ENCODE measurements around the gene FLNC. TPM values are rescaled to one million over a fixed set of nuclear protein-coding genes. Genes with fewer than 3 reads are reported as not detected.

Gene FLNC
- polyA plus RNA-seq, 1 donor from 2014 or later, result 0.36 TPM

DNA sequence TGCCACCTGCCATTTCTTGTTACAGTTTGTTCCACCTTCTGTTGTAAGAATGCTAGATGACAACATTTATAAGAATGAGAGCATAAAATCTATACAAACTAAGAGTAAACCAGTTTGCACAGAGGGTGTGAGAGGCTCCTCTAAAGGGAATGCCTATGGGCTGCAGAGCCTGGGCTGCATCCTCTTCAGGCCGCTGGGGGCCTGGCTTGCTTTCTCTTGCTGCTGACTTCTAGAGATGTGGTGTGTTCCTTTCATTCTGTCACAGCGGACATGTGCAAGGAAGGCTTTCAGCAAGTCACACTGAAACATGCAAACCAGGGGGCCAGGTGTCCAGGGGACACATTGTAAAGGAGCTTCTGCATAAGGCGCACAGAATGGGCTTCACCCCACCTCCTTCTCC lies 25.4 kb downstream of the FLNC start:
- no peaks in the 10 kb centered on the region for H3F3A ChIP-seq (ENCODE audit: insufficient read depth, low read length, poor library complexity, severe bottlenecking)
- TF ChIP-seq MXI1 (conservative IDR thresholded peaks at IDR 0.05; ENCODE audit: poor library complexity, severe bottlenecking), result no peak
- no peak for TF ChIP-seq RAD21 (conservative IDR thresholded peaks at IDR 0.05)
- no peak for TF ChIP-seq EP300 (conservative IDR thresholded peaks at IDR 0.05; ENCODE audit: poor library complexity, severe bottlenecking)
- no peak for TF ChIP-seq TAF1 (IDR thresholded peaks at IDR 0.05; ENCODE audit: low read depth)
- TF ChIP-seq, protein P1, sequence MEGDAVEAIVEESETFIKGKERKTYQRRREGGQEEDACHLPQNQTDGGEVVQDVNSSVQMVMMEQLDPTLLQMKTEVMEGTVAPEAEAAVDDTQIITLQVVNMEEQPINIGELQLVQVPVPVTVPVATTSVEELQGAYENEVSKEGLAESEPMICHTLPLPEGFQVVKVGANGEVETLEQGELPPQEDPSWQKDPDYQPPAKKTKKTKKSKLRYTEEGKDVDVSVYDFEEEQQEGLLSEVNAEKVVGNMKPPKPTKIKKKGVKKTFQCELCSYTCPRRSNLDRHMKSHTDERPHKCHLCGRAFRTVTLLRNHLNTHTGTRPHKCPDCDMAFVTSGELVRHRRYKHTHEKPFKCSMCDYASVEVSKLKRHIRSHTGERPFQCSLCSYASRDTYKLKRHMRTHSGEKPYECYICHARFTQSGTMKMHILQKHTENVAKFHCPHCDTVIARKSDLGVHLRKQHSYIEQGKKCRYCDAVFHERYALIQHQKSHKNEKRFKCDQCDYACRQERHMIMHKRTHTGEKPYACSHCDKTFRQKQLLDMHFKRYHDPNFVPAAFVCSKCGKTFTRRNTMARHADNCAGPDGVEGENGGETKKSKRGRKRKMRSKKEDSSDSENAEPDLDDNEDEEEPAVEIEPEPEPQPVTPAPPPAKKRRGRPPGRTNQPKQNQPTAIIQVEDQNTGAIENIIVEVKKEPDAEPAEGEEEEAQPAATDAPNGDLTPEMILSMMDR (IDR thresholded peaks at IDR 0.05; ENCODE audit: poor library complexity, severe bottlenecking), result no peak
- no peak for TF ChIP-seq SMC3 (conservative IDR thresholded peaks at IDR 0.05; ENCODE audit: poor library complexity)
- no peak for TF ChIP-seq POLR2AphosphoS5 (IDR thresholded peaks at IDR 0.05)
- TF ChIP-seq EZH2 (IDR thresholded peaks at IDR 0.05; ENCODE audit: borderline replicate concordance, insufficient read depth, low read length, poor library complexity, severe bottlenecking), result no peak
- TF ChIP-seq, protein P2, sequence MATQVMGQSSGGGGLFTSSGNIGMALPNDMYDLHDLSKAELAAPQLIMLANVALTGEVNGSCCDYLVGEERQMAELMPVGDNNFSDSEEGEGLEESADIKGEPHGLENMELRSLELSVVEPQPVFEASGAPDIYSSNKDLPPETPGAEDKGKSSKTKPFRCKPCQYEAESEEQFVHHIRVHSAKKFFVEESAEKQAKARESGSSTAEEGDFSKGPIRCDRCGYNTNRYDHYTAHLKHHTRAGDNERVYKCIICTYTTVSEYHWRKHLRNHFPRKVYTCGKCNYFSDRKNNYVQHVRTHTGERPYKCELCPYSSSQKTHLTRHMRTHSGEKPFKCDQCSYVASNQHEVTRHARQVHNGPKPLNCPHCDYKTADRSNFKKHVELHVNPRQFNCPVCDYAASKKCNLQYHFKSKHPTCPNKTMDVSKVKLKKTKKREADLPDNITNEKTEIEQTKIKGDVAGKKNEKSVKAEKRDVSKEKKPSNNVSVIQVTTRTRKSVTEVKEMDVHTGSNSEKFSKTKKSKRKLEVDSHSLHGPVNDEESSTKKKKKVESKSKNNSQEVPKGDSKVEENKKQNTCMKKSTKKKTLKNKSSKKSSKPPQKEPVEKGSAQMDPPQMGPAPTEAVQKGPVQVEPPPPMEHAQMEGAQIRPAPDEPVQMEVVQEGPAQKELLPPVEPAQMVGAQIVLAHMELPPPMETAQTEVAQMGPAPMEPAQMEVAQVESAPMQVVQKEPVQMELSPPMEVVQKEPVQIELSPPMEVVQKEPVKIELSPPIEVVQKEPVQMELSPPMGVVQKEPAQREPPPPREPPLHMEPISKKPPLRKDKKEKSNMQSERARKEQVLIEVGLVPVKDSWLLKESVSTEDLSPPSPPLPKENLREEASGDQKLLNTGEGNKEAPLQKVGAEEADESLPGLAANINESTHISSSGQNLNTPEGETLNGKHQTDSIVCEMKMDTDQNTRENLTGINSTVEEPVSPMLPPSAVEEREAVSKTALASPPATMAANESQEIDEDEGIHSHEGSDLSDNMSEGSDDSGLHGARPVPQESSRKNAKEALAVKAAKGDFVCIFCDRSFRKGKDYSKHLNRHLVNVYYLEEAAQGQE (IDR thresholded peaks at IDR 0.05; ENCODE audit: borderline replicate concordance), result no peak
- H3K9me2 ChIP-seq (ENCODE audit: insufficient read depth, low read length), result no peaks in the 10 kb centered on the region
- H3K4me2 ChIP-seq (ENCODE audit: low read length), result no peak overlapping the region
- no peak overlapping the region for H3K4me3 ChIP-seq (ENCODE audit: low read length)
- H3K79me2 ChIP-seq (replicated peaks; ENCODE audit: insufficient read depth, low read length), result no peaks in the 10 kb centered on the region
- no peaks in the 10 kb centered on the region for H3K9me3 ChIP-seq (ENCODE audit: low read length)
- H3K9ac ChIP-seq (ENCODE audit: low read length), result no peak overlapping the region
- no peak overlapping the region for H2AFZ ChIP-seq (ENCODE audit: low read depth, low read length)
- no peaks in the 10 kb centered on the region for H3K27me3 ChIP-seq (ENCODE audit: insufficient read depth, low read depth, low read length)
- no peaks in the 10 kb centered on the region for H4K20me1 ChIP-seq (ENCODE audit: insufficient read depth)
- H3K27ac ChIP-seq (ENCODE audit: low read length), result no peak overlapping the region
- H3K36me3 ChIP-seq (ENCODE audit: insufficient read depth, low read length), result no peaks in the 10 kb centered on the region

DNA sequence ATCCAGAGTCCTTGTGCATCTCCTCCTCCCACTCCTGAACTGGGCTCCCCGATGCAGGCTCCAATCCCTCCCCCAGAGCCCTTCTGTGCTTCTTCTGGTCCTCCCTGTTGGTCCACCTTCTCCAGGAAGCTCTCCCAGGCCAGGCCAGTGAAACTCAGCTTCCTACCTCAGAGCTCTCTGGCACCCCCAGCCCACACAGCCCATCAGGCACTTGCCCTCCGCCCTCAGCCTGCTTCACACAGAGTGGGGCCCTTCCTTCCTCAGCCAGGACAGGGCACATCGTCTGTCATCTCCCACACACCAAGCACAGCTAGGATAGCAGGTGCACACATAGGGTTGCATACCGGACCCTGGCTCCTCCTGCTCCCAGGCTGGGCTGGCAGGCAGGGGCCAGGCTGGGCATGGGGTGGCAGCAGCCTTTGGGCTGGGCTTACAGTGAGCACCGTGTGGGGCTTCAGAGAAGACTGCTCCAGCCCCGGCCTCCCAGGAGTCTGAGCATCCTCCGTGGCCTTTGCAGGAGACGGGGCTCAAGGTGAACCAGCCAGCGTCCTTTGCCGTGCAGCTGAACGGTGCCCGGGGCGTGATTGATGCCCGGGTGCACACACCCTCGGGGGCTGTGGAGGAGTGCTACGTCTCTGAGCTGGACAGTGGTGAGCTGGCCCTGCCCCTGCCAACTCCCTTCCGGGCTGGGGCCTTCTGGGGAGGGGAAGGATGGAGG lies 26.0 kb downstream of the FLNC start:
- Histone ChIP-seq H3F3A (ENCODE audit: insufficient read depth, low read length, poor library complexity, severe bottlenecking) (no peaks in the 10 kb centered on the region), H4K20me1 (ENCODE audit: insufficient read depth) (no peaks in the 10 kb centered on the region), H3K27ac (ENCODE audit: low read length) (no peak overlapping the region), H3K9me2 (ENCODE audit: insufficient read depth, low read length) (no peaks in the 10 kb centered on the region), H3K36me3 (ENCODE audit: insufficient read depth, low read length) (no peaks in the 10 kb centered on the region), H3K9me3 (ENCODE audit: low read length) (no peaks in the 10 kb centered on the region), H3K4me3 (ENCODE audit: low read length) (no peak overlapping the region), H3K27me3 (ENCODE audit: insufficient read depth, low read depth, low read length) (no peaks in the 10 kb centered on the region), H3K4me2 (ENCODE audit: low read length) (no peak overlapping the region), H2AFZ (ENCODE audit: low read depth, low read length) (no peak overlapping the region), H3K9ac (ENCODE audit: low read length) (no peak overlapping the region), H3K79me2 (replicated peaks; ENCODE audit: insufficient read depth, low read length) (no peaks in the 10 kb centered on the region)
- TF ChIP-seq EZH2 (IDR thresholded peaks at IDR 0.05; ENCODE audit: borderline replicate concordance, insufficient read depth, low read length, poor library complexity, severe bottlenecking) (no peak), SMC3 (conservative IDR thresholded peaks at IDR 0.05; ENCODE audit: poor library complexity) (no peak)
